ENCODE data around the gene RSPH3.
A peak's percentile ranks its signal among the peaks of the same experiment; 100 is the strongest.

The RSPH3 gene

DNA sequence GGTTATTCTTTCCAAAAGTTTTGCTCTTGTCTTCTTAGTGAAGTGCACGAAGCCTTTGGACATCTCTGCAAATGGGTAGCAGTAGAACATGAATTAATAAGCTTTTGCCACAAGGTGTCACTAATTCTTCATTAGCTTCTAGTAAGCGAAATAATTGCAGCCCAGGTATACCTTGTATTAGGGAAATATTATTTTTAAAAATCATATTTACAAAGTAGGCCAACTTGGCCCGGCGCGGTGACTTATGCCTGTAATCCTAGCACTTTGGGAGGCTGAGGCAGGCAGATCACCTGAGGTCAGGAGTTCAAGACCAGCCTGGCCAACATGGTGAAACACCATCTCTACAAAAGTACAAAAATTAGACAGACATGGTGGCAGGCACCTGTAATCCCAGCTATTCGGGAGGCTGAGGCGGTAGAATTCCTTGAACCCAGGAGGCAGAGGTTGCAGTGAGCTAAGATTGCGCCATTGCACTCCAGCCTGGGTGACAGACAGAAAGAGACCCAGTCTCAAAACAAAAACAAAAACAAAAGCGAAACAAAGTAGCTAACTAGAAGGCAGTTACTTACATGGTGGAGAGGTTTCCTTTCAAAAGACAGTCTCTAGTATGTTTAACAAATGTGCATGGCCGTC is 8.8 kb upstream of the RSPH3 start:
- Histone ChIP-seq H2AK5ac (ENCODE audit: low read length) (no peak overlapping the region), H2BK5ac (ENCODE audit: low read length) (no peak overlapping the region), H3K23ac (ENCODE audit: low read length) (no peak overlapping the region), H2BK120ac (ENCODE audit: low read depth, low read length) (no peak overlapping the region), H4K8ac (ENCODE audit: low read depth, low read length) (no peak overlapping the region), H3K4ac (ENCODE audit: low read depth, low read length) (no peak overlapping the region), H3K56ac (ENCODE audit: low read length) (no peak overlapping the region), H3K27ac (ENCODE audit: low read depth, low read length) (no peak overlapping the region), H3K79me2 (ENCODE audit: control insufficient read depth, insufficient read depth, low read length) (no peaks in the 10 kb centered on the region), H3K36me3 (ENCODE audit: control insufficient read depth, insufficient read depth, low read length) (no peaks in the 10 kb centered on the region), H3K18ac (ENCODE audit: low read length) (no peak overlapping the region), H3K79me1 (ENCODE audit: low read length) (no peaks in the 10 kb centered on the region), H3K9ac (ENCODE audit: low read length) (no peak overlapping the region), H4K5ac (ENCODE audit: low read length) (no peak overlapping the region), H3K27me3 (ENCODE audit: insufficient read depth, low read length, poor library complexity) (no peaks in the 10 kb centered on the region), H3K4me3 (ENCODE audit: low read length) (no peak overlapping the region), H2BK15ac (replicated peaks; ENCODE audit: low read depth) (no peak overlapping the region), H3K4me1 (ENCODE audit: control insufficient read depth, low read depth, low read length) (no peaks in the 10 kb centered on the region), H3K4me2 (ENCODE audit: low read length) (no peak overlapping the region)
- DNase-seq: peak; percentile 25
- WGBS (ENCODE audit: extremely low coverage, insufficient coverage, low lambda C conversion rate): no CpG with 5 or more reads among the region's 10 CpGs

DNA sequence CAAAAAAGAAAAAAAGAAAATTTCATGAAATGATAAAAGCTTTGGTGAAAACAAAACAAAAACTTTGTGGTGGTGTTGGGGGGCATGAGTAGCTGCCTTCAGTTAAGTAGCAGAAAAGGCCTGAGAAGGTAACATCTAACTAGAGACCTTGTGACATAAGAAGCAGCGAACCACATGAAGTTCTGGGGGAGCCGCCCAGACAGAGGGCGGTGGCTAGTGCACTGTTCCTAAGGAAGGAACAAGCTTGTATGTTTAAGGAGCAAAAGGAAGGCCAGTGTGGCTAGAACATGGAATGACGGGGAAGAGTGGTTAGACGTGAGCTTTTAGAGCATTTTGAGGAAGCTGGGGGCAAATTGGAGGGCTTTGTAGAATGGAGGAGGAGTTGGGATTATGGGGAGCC is 7.5 kb upstream of the RSPH3 start:
- DNase-seq: no peak
- no CpG with 5 or more reads among the region's 5 CpGs for WGBS (ENCODE audit: extremely low coverage, insufficient coverage, low lambda C conversion rate)
- H3K36me3 ChIP-seq (ENCODE audit: control insufficient read depth, insufficient read depth, low read length): no peaks in the 10 kb centered on the region
- no peak overlapping the region for H2BK5ac ChIP-seq (ENCODE audit: low read length)
- peaks cover 2% of the 10 kb centered on the region for H3K4me1 ChIP-seq (ENCODE audit: control insufficient read depth, low read depth, low read length)
- no peaks in the 10 kb centered on the region for H3K79me2 ChIP-seq (ENCODE audit: control insufficient read depth, insufficient read depth, low read length)
- no peak overlapping the region for H2AK5ac ChIP-seq (ENCODE audit: low read length)
- no peak overlapping the region for H3K23ac ChIP-seq (ENCODE audit: low read length)
- no peak overlapping the region for H3K18ac ChIP-seq (ENCODE audit: low read length)
- no peak overlapping the region for H4K5ac ChIP-seq (ENCODE audit: low read length)
- H4K8ac ChIP-seq (ENCODE audit: low read depth, low read length): no peak overlapping the region
- H3K79me1 ChIP-seq (ENCODE audit: low read length): no peaks in the 10 kb centered on the region
- no peak overlapping the region for H2BK120ac ChIP-seq (ENCODE audit: low read depth, low read length)
- H3K27me3 ChIP-seq (ENCODE audit: insufficient read depth, low read length, poor library complexity): no peaks in the 10 kb centered on the region
- H3K9ac ChIP-seq (ENCODE audit: low read length): no peak overlapping the region
- no peak overlapping the region for H3K4me3 ChIP-seq (ENCODE audit: low read length)
- H3K27ac ChIP-seq (ENCODE audit: low read depth, low read length): no peak overlapping the region
- no peak overlapping the region for H3K56ac ChIP-seq (ENCODE audit: low read length)
- no peak overlapping the region for H3K4ac ChIP-seq (ENCODE audit: low read depth, low read length)
- H2BK15ac ChIP-seq (replicated peaks; ENCODE audit: low read depth): no peak overlapping the region
- no peak overlapping the region for H3K4me2 ChIP-seq (ENCODE audit: low read length)

DNA sequence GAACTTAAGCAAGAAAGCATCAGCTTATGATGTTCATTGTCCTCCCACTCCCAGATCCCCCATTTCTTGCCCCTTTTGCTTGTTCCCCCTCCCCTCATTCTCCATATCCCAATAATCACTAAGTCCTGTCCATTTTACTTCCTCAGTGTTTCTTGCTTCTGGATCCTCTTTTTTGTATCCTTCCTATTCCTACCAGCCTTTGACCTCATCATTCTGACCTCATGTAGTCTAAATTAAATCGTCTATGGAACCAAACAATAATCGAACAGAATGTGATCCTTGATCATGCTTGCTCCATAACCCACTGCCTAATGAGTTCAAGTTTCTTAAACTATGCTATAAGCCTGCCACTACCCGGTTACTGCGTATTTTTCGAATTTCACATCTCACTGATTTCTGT is 5.4 kb upstream of the RSPH3 start:
- no peaks in the 10 kb centered on the region for H3K27me3 ChIP-seq (ENCODE audit: insufficient read depth, low read length, poor library complexity)

DNA sequence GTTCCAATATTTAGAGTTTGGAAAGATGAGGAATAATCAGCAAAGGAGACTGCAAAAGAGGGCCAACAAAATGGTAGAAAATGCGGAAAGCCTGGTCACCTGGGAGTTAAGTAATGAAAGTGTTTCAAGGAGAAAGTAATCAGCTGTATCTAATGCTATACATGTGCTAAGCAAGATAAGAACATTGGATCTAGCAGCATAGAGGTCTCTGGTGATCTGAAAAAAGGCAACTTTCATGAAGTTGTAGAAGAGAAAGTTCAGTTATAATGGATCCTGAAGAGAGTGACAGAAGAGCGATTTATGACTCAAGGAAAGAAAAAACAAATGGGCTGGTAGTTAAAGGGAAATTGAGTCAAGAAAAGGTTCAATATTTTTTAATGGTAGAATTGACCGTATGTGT is 4.6 kb upstream of the RSPH3 start:
- H3K27ac ChIP-seq (ENCODE audit: low read depth, low read length): no peak overlapping the region
- H2AK5ac ChIP-seq (ENCODE audit: low read length): no peak overlapping the region
- no peak overlapping the region for H3K4ac ChIP-seq (ENCODE audit: low read depth, low read length)
- no peak overlapping the region for H2BK5ac ChIP-seq (ENCODE audit: low read length)
- DNase-seq: no peak
- no peaks in the 10 kb centered on the region for H3K36me3 ChIP-seq (ENCODE audit: control insufficient read depth, insufficient read depth, low read length)
- no peaks in the 10 kb centered on the region for H3K79me1 ChIP-seq (ENCODE audit: low read length)
- no peak overlapping the region for H3K56ac ChIP-seq (ENCODE audit: low read length)
- no peak overlapping the region for H2BK15ac ChIP-seq (replicated peaks; ENCODE audit: low read depth)
- no peak overlapping the region for H2BK120ac ChIP-seq (ENCODE audit: low read depth, low read length)
- H3K4me3 ChIP-seq (ENCODE audit: low read length): no peak overlapping the region
- H3K4me1 ChIP-seq (ENCODE audit: control insufficient read depth, low read depth, low read length): peaks cover 2% of the 10 kb centered on the region
- H3K9ac ChIP-seq (ENCODE audit: low read length): no peak overlapping the region
- H3K27me3 ChIP-seq (ENCODE audit: insufficient read depth, low read length, poor library complexity): no peaks in the 10 kb centered on the region
- no peak overlapping the region for H3K23ac ChIP-seq (ENCODE audit: low read length)
- H4K5ac ChIP-seq (ENCODE audit: low read length): no peak overlapping the region
- no peak overlapping the region for H3K4me2 ChIP-seq (ENCODE audit: low read length)
- H3K79me2 ChIP-seq (ENCODE audit: control insufficient read depth, insufficient read depth, low read length): no peaks in the 10 kb centered on the region
- H4K8ac ChIP-seq (ENCODE audit: low read depth, low read length): no peak overlapping the region
- H3K18ac ChIP-seq (ENCODE audit: low read length): no peak overlapping the region
- WGBS (ENCODE audit: extremely low coverage, insufficient coverage, low lambda C conversion rate): 100% methylated on average over 1 of the region's 3 CpGs

More for the DNA sequence above, 5.4 kb upstream of the RSPH3 start:
- H3K36me3 ChIP-seq (ENCODE audit: control insufficient read depth, insufficient read depth, low read length): no peaks in the 10 kb centered on the region
- no peak overlapping the region for H4K8ac ChIP-seq (ENCODE audit: low read depth, low read length)
- H2AK5ac ChIP-seq (ENCODE audit: low read length): no peak overlapping the region
- H3K9ac ChIP-seq (ENCODE audit: low read length): no peak overlapping the region
- no peak overlapping the region for H4K5ac ChIP-seq (ENCODE audit: low read length)
- no peak overlapping the region for H2BK5ac ChIP-seq (ENCODE audit: low read length)
- H3K79me1 ChIP-seq (ENCODE audit: low read length): no peaks in the 10 kb centered on the region
- no peak overlapping the region for H3K23ac ChIP-seq (ENCODE audit: low read length)
- H3K4me1 ChIP-seq (ENCODE audit: control insufficient read depth, low read depth, low read length): peaks cover 2% of the 10 kb centered on the region
- H3K18ac ChIP-seq (ENCODE audit: low read length): no peak overlapping the region
- no peak for DNase-seq
- no peak overlapping the region for H3K4me3 ChIP-seq (ENCODE audit: low read length)
- no peak overlapping the region for H3K4ac ChIP-seq (ENCODE audit: low read depth, low read length)
- no peak overlapping the region for H3K56ac ChIP-seq (ENCODE audit: low read length)
- no peaks in the 10 kb centered on the region for H3K79me2 ChIP-seq (ENCODE audit: control insufficient read depth, insufficient read depth, low read length)
- H2BK120ac ChIP-seq (ENCODE audit: low read depth, low read length): no peak overlapping the region
- no peak overlapping the region for H2BK15ac ChIP-seq (replicated peaks; ENCODE audit: low read depth)
- no peak overlapping the region for H3K27ac ChIP-seq (ENCODE audit: low read depth, low read length)
- WGBS (ENCODE audit: extremely low coverage, insufficient coverage, low lambda C conversion rate): no CpG with 5 or more reads among the region's 5 CpGs
- H3K4me2 ChIP-seq (ENCODE audit: low read length): no peak overlapping the region

DNA sequence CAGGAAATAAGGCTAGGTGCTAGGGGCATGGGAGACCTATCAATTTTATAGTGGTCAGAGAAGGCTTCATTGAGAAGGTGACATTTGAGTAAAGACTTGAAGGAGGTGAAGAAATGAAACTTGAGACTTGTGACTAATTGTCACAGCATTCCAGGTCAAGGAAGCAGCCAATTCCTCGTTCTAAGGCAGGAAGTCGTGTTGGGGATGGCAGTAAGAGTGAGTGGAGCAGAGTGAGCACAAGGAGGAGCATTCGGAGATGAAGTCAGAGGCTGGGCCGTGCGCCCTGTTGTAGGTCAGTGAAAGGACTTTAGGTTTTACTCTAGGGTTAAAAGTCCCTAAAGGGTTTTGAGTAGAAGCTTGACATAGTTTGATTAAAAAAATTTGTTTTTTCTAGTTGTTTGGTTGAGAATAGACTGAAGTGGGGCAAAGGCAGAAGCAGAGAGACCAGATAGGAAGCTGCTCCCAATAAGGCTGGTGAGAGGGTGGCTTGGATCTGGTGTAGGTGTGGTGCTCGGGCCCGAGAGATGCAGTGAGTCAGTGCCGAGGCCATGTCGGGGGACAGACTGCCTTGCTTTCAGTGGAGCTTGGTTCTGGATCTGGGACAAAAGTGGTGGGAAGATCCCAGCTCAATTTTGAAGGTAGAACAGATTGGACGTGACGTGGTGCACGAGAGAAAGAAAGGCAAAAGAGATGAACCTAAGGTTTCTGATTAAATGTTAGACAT is 2.6 kb upstream of the RSPH3 start:
- Histone ChIP-seq H3K79me2 (ENCODE audit: control insufficient read depth, insufficient read depth, low read length) (no peaks in the 10 kb centered on the region), H2AK5ac (ENCODE audit: low read length) (peak overlapping the region; percentile 22), H3K36me3 (ENCODE audit: control insufficient read depth, insufficient read depth, low read length) (no peaks in the 10 kb centered on the region), H3K27me3 (ENCODE audit: insufficient read depth, low read length, poor library complexity) (no peaks in the 10 kb centered on the region), H2BK15ac (replicated peaks; ENCODE audit: low read depth) (no peak overlapping the region), H2BK120ac (ENCODE audit: low read depth, low read length) (no peak overlapping the region), H3K4me2 (ENCODE audit: low read length) (no peak overlapping the region), H3K56ac (ENCODE audit: low read length) (peak overlapping the region; percentile 49), H3K4me1 (ENCODE audit: control insufficient read depth, low read depth, low read length) (peaks cover 2% of the 10 kb centered on the region), H3K4me3 (ENCODE audit: low read length) (no peak overlapping the region), H3K4ac (ENCODE audit: low read depth, low read length) (no peak overlapping the region), H3K9ac (ENCODE audit: low read length) (peak overlapping the region; percentile 29), H3K27ac (ENCODE audit: low read depth, low read length) (no peak overlapping the region), H4K5ac (ENCODE audit: low read length) (no peak overlapping the region), H3K79me1 (ENCODE audit: low read length) (no peaks in the 10 kb centered on the region), H4K8ac (ENCODE audit: low read depth, low read length) (no peak overlapping the region), H3K23ac (ENCODE audit: low read length) (peak overlapping the region; percentile 80), H2BK5ac (ENCODE audit: low read length) (no peak overlapping the region), H3K18ac (ENCODE audit: low read length) (no peak overlapping the region)
- DNase-seq: peak; percentile 88
- whole genome bisulfite sequencing (ENCODE audit: extremely low coverage, insufficient coverage, low lambda C conversion rate): no CpG with 5 or more reads among the region's 12 CpGs

All from mesendoderm (in vitro differentiated cells).